ENCODE results near the gene MAPK14. TPM values are rescaled to one million over a fixed set of nuclear protein-coding genes. Genes with fewer than 3 reads are reported as not detected.

The MAPK14 gene
- total and polyA plus RNA-seq, 9 of the 15 experiments (the other 6 are each of a cell fraction or from before 2014, with no cell fraction given), result 8.8 to 62.7 (median 35.5) TPM

DNA sequence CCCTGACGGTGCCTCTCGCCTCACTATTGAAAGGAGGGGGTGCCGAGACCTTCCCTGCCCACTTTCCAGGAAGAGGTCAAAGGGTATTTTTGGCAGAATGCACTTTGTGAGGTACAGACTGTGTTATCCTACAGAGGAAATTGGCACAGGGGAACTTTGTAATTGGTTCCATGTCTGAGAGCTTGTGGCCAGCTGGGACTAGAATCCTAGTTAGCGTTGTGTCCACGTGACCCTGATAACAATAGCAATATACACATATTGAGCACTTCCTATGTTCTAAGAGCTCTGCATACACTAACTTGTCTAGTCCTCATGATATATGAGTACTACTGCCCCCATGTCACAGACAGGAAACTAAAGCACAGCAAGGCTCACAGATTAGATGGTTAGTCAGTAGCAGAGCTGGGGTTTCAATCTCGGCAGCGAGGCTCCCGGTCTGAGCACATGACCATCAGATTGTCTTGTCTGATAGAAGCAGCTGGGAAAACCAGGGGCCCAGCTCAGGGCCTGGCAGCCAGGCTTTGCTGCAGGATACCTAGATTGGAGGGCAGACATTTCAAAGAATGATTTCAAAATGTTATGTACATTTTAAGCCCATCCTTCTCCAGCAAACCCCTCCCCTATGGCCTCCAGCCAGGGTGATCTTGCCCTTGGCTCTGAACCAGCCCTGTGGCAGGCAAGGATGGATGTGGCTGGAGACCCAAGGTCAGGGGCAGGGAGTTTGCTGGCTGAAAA lies 104.1 kb downstream of the MAPK14 start (continued):
- TF ChIP-seq RB1 (IDR thresholded peaks at IDR 0.05; ENCODE audit: low read depth), result no peak
- peak; percentile 55; the same call in 1 of the 2 replicates for TF ChIP-seq RNF2 (IDR thresholded peaks at IDR 0.05)
- TF ChIP-seq, protein P1, sequence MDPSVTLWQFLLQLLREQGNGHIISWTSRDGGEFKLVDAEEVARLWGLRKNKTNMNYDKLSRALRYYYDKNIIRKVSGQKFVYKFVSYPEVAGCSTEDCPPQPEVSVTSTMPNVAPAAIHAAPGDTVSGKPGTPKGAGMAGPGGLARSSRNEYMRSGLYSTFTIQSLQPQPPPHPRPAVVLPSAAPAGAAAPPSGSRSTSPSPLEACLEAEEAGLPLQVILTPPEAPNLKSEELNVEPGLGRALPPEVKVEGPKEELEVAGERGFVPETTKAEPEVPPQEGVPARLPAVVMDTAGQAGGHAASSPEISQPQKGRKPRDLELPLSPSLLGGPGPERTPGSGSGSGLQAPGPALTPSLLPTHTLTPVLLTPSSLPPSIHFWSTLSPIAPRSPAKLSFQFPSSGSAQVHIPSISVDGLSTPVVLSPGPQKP (CRISPR knock-in tag; IDR thresholded peaks at IDR 0.05), result no peak
- no peak for TF ChIP-seq EP400 (IDR thresholded peaks at IDR 0.05)
- TF ChIP-seq, protein P2, sequence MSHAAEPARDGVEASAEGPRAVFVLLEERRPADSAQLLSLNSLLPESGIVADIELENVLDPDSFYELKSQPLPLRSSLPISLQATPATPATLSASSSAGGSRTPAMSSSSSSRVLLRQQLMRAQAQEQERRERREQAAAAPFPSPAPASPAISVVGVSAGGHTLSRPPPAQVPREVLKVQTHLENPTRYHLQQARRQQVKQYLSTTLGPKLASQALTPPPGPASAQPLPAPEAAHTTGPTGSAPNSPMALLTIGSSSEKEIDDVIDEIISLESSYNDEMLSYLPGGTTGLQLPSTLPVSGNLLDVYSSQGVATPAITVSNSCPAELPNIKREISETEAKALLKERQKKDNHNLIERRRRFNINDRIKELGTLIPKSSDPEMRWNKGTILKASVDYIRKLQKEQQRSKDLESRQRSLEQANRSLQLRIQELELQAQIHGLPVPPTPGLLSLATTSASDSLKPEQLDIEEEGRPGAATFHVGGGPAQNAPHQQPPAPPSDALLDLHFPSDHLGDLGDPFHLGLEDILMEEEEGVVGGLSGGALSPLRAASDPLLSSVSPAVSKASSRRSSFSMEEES (CRISPR knock-in tag; IDR thresholded peaks at IDR 0.05), result no peak; the same call in 1 of the 2 replicates
- TF ChIP-seq ZKSCAN3 (CRISPR knock-in tag; IDR thresholded peaks at IDR 0.05), result no peak
- TF ChIP-seq KDM5B (IDR thresholded peaks at IDR 0.05; ENCODE audit: insufficient replicate concordance, low read depth, low read length), result peak; percentile 6
- TF ChIP-seq POLR2H (tag; IDR thresholded peaks at IDR 0.05; ENCODE audit: low read depth), result no peak
- TF ChIP-seq PHF8 (IDR thresholded peaks at IDR 0.05; ENCODE audit: borderline replicate concordance, low read length), result no peak; the same call in 1 of the 2 replicates
- TF ChIP-seq, protein P3, sequence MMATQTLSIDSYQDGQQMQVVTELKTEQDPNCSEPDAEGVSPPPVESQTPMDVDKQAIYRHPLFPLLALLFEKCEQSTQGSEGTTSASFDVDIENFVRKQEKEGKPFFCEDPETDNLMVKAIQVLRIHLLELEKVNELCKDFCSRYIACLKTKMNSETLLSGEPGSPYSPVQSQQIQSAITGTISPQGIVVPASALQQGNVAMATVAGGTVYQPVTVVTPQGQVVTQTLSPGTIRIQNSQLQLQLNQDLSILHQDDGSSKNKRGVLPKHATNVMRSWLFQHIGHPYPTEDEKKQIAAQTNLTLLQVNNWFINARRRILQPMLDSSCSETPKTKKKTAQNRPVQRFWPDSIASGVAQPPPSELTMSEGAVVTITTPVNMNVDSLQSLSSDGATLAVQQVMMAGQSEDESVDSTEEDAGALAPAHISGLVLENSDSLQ (IDR thresholded peaks at IDR 0.05), result peak; percentile 86
- TF ChIP-seq SOX6 (IDR thresholded peaks at IDR 0.05), result peak; percentile 94
- TF ChIP-seq, protein P4, sequence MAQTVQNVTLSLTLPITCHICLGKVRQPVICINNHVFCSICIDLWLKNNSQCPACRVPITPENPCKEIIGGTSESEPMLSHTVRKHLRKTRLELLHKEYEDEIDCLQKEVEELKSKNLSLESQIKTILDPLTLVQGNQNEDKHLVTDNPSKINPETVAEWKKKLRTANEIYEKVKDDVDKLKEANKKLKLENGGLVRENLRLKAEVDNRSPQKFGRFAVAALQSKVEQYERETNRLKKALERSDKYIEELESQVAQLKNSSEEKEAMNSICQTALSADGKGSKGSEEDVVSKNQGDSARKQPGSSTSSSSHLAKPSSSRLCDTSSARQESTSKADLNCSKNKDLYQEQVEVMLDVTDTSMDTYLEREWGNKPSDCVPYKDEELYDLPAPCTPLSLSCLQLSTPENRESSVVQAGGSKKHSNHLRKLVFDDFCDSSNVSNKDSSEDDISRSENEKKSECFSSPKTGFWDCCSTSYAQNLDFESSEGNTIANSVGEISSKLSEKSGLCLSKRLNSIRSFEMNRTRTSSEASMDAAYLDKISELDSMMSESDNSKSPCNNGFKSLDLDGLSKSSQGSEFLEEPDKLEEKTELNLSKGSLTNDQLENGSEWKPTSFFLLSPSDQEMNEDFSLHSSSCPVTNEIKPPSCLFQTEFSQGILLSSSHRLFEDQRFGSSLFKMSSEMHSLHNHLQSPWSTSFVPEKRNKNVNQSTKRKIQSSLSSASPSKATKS (CRISPR knock-in tag; IDR thresholded peaks at IDR 0.05), result no peak
- TF ChIP-seq, protein P5, sequence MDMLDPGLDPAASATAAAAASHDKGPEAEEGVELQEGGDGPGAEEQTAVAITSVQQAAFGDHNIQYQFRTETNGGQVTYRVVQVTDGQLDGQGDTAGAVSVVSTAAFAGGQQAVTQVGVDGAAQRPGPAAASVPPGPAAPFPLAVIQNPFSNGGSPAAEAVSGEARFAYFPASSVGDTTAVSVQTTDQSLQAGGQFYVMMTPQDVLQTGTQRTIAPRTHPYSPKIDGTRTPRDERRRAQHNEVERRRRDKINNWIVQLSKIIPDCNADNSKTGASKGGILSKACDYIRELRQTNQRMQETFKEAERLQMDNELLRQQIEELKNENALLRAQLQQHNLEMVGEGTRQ (CRISPR knock-in tag; IDR thresholded peaks at IDR 0.05), result peak; percentile 67
- TF ChIP-seq RFX7 (CRISPR knock-in tag; IDR thresholded peaks at IDR 0.05), result no peak
- TF ChIP-seq, protein P6, sequence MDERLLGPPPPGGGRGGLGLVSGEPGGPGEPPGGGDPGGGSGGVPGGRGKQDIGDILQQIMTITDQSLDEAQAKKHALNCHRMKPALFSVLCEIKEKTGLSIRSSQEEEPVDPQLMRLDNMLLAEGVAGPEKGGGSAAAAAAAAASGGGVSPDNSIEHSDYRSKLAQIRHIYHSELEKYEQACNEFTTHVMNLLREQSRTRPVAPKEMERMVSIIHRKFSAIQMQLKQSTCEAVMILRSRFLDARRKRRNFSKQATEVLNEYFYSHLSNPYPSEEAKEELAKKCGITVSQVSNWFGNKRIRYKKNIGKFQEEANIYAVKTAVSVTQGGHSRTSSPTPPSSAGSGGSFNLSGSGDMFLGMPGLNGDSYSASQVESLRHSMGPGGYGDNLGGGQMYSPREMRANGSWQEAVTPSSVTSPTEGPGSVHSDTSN (CRISPR knock-in tag; IDR thresholded peaks at IDR 0.05; ENCODE audit: low read depth), result no peak
- TF ChIP-seq, protein P6 (tag; conservative IDR thresholded peaks at IDR 0.05; ENCODE audit: low read depth), result peak; percentile 89
- no peak for TF ChIP-seq DDX20 (tag; IDR thresholded peaks at IDR 0.05; ENCODE audit: low read depth)
